ENCODE measurements around the gene USP20. TPM values are rescaled to one million over a fixed set of nuclear protein-coding genes. Genes with fewer than 3 reads are reported as not detected.

Gene USP20
- total RNA-seq, 2 donors from 2014 or later = 24.4 to 25.8 TPM

GRCh38 chr9:129839324-129840023 is 4.2 kb downstream of the USP20 start:
- H3K9me3 ChIP-seq (ENCODE audit: control insufficient read depth, low read length) = no peaks in the 10 kb centered on the region
- H3K27ac ChIP-seq (ENCODE audit: low read depth, low read length) = no peak overlapping the region
- 76 to 82% methylated on average over 2 to 10 of the region's 10 CpGs for WGBS, 2 experiments (ENCODE audit: insufficient coverage in 1 of 2, insufficient read length in 1 of 2)
- peaks cover 22% of the 10 kb centered on the region for H3K4me1 Mint-ChIP-seq
- no peaks in the 10 kb centered on the region for H3K4me1 ChIP-seq (ENCODE audit: control insufficient read depth, insufficient read depth, low read length)
- no peaks in the 10 kb centered on the region for H3K27me3 ChIP-seq (ENCODE audit: control insufficient read depth, insufficient read depth, low read length, poor library complexity, severe bottlenecking)
- H3K4me3 Mint-ChIP-seq = no peak overlapping the region
- H3K36me3 ChIP-seq (ENCODE audit: control insufficient read depth, insufficient read depth, low read length) = peaks cover 6% of the 10 kb centered on the region
- no peak overlapping the region for H3K27ac Mint-ChIP-seq
- no peaks in the 10 kb centered on the region for H3K9me3 Mint-ChIP-seq
- no peak overlapping the region for H3K4me3 ChIP-seq (ENCODE audit: low read length)
- TF ChIP-seq CTCF (conservative IDR thresholded peaks at IDR 0.05) = no peak
- H3K36me3 Mint-ChIP-seq (ENCODE audit: low read depth) = peaks cover 7% of the 10 kb centered on the region
- H3K27me3 Mint-ChIP-seq (ENCODE audit: insufficient read depth) = peaks cover 1% of the 10 kb centered on the region
- H3K9ac ChIP-seq (ENCODE audit: extremely low read depth, low read length, poor library complexity, severe bottlenecking) = no peak overlapping the region
- no peak for DNase-seq

DNA sequence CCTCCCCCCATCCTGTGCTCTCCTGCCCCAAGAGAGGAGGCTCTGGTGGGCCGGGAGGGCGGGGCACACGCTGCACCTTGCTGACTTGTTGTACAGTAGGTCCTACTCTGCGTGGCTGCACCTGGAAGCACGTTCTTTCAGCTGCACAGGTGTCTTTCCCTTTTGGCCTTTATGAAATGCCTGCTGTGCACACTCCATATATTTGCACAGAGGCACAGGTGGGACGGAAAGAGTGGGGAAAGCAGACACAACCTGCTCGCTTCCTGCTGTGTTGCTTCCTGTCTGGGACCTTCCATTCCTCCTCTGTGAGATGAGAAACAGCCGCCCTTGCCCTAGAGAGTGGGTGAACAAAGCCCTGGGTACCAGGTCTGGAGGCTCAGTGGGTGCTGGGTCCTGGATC is 4.8 kb downstream of the USP20 start:
- H3K27me3 ChIP-seq (ENCODE audit: control insufficient read depth, insufficient read depth, low read length, poor library complexity, severe bottlenecking) = no peaks in the 10 kb centered on the region
- H3K27me3 Mint-ChIP-seq (ENCODE audit: insufficient read depth) = peaks cover under 1% of the 10 kb centered on the region

DNA sequence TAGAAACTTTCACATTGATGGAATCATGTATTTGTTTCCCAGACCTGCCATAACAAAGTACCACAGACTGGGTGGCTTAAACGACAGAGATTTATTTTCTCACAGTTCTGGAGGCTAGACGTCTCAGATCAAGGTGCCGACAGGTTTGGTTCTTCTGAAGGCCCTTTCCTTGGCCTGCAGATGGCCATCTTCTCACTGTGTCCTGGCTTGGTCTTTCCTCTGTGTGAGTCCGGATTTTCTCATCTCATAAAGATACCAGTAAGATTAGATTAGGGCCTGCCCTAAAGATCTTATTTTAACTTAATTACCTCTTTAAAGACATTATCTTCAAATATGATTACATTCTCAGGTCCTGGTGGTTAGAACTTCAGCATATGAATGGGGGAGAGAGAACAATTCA is 5.8 kb downstream of the USP20 start:
- Mint-ChIP-seq H3K9me3 (no peaks in the 10 kb centered on the region), H3K36me3 (ENCODE audit: low read depth) (peaks cover 7% of the 10 kb centered on the region), H3K27ac (no peak overlapping the region), H3K4me1 (peaks cover 19% of the 10 kb centered on the region), H3K27me3 (ENCODE audit: insufficient read depth) (no peaks in the 10 kb centered on the region), H3K4me3 (no peak overlapping the region)
- TF ChIP-seq CTCF (conservative IDR thresholded peaks at IDR 0.05) = peak; percentile 31
- H3K9me3 ChIP-seq (ENCODE audit: control insufficient read depth, low read length) = no peaks in the 10 kb centered on the region
- H3K27ac ChIP-seq (ENCODE audit: low read depth, low read length) = peak overlapping the region; percentile 60
- WGBS, 2 experiments (ENCODE audit: insufficient coverage in 1 of 2, insufficient read length in 1 of 2) = 81 to 87% methylated on average over 3 to 4 of the region's 4 CpGs
- no peak overlapping the region for H3K9ac ChIP-seq (ENCODE audit: extremely low read depth, low read length, poor library complexity, severe bottlenecking)
- no peak for DNase-seq
- H3K4me3 ChIP-seq (ENCODE audit: low read length) = no peak overlapping the region
- no peaks in the 10 kb centered on the region for H3K27me3 ChIP-seq (ENCODE audit: control insufficient read depth, insufficient read depth, low read length, poor library complexity, severe bottlenecking)
- H3K4me1 ChIP-seq (ENCODE audit: control insufficient read depth, insufficient read depth, low read length) = no peaks in the 10 kb centered on the region
- peaks cover 6% of the 10 kb centered on the region for H3K36me3 ChIP-seq (ENCODE audit: control insufficient read depth, insufficient read depth, low read length)

More for the DNA sequence above, 4.8 kb downstream of the USP20 start:
- Histone ChIP-seq H3K9ac (ENCODE audit: extremely low read depth, low read length, poor library complexity, severe bottlenecking) (no peak overlapping the region), H3K36me3 (ENCODE audit: control insufficient read depth, insufficient read depth, low read length) (peaks cover 6% of the 10 kb centered on the region), H3K4me1 (ENCODE audit: control insufficient read depth, insufficient read depth, low read length) (no peaks in the 10 kb centered on the region), H3K9me3 (ENCODE audit: control insufficient read depth, low read length) (no peaks in the 10 kb centered on the region), H3K4me3 (ENCODE audit: low read length) (no peak overlapping the region), H3K27ac (ENCODE audit: low read depth, low read length) (no peak overlapping the region)
- TF ChIP-seq CTCF (conservative IDR thresholded peaks at IDR 0.05) = no peak
- WGBS, 2 experiments (ENCODE audit: insufficient coverage in 1 of 2, insufficient read length in 1 of 2) = 92 to 96% methylated on average over 5 to 8 of the region's 8 CpGs
- no peaks in the 10 kb centered on the region for H3K9me3 Mint-ChIP-seq
- H3K36me3 Mint-ChIP-seq (ENCODE audit: low read depth) = peaks cover 7% of the 10 kb centered on the region
- peaks cover 22% of the 10 kb centered on the region for H3K4me1 Mint-ChIP-seq
- DNase-seq = no peak
- H3K27ac Mint-ChIP-seq = no peak overlapping the region
- no peak overlapping the region for H3K4me3 Mint-ChIP-seq
